ENCODE results near the gene HSPA2. TPM values are rescaled to one million over a fixed set of nuclear protein-coding genes. Genes with fewer than 3 reads are reported as not detected.

HSPA2 gene
- total RNA-seq, 2 experiments from 2014 or later, result 1.5 to 1.9 TPM

GRCh38 chr14:64503434-64504309 lies 36.9 kb upstream of the HSPA2 start, which contains the start of gene ZBTB25:
ZBTB25 (minus strand) TSS chr14:64503838; CDS start chr14:64490533, 13,305 bp downstream.
- Histone ChIP-seq H3K9me3 (ENCODE audit: control insufficient read depth in 1 of 2, insufficient read depth in 1 of 2, low read length in 2 of 2) (no peaks in the 10 kb centered on the region), H3K4me1 (ENCODE audit: insufficient read depth, low read length) (peaks cover 60% of the 10 kb centered on the region), H3K27ac (ENCODE audit: low read depth in 1 of 2, low read length in 2 of 2) (peak within 1 kb of the TSS; percentile 100), H3K27me3 (ENCODE audit: control insufficient read depth in 1 of 2, insufficient read depth in 2 of 2, low read length in 2 of 2) (no peaks in the 10 kb centered on the region), H3K4me3 (ENCODE audit: low read length) (peak within 1 kb of the TSS; percentile 96), H3K36me3 (ENCODE audit: insufficient read depth, low read length) (peaks cover 5% of the 10 kb centered on the region)
- H3K4me1 Mint-ChIP-seq (ENCODE audit: low read depth), result peaks cover 77% of the 10 kb centered on the region
- no peaks in the 10 kb centered on the region for H3K9me3 Mint-ChIP-seq
- ATAC-seq (ENCODE audit: poor library complexity) (peak; percentile 64), DNase-seq (peak; percentile 91 to 100 (median 94))
- H3K36me3 Mint-ChIP-seq (ENCODE audit: low read depth), result peaks cover 55% of the 10 kb centered on the region
- peak within 1 kb of the TSS; percentile 100 for H3K4me3 Mint-ChIP-seq
- no peak for TF ChIP-seq CTCF (IDR thresholded peaks at IDR 0.05)
- H3K27ac Mint-ChIP-seq, result peak within 1 kb of the TSS; percentile 100
- ChIA-PET CTCF (interaction anchor here (1.3 to 3.2 kb wide), 3 partner anchors 8 to 25 kb away, joined by 3 to 44 read pairs (median 8); no protein-coding TSS in a partner anchor), POLR2A (interaction anchor here (0.6 to 6.5 kb wide), 28 partner anchors 8 to 862 kb away, joined by 3 to 112 read pairs (median 6); partner anchors contain the start of genes AKAP5, CHURC1, HSPA2 and MTHFD1)
- intact Hi-C loops (cut with DNase I, micrococcal nuclease), result loop anchor here (2.0 to 10.0 kb wide), 6 partner anchors 37 to 859 kb away; partner anchors contain the start of genes MAX (in 2 of the 2), MTHFD1 (in 2 of the 2), WDR89 (in 2 of the 2) and CHURC1 (in 1 of the 2)
- peaks cover 4% of the 10 kb centered on the region for H3K27me3 Mint-ChIP-seq

GRCh38 chr14:64504310-64504896 lies 36.1 kb upstream of the HSPA2 start, which contains the start of gene ZBTB1:
ZBTB1 (plus strand) TSS chr14:64504770; CDS start chr14:64521505, 16,735 bp downstream.
- Mint-ChIP-seq H3K4me3 (peak within 1 kb of the TSS; percentile 100), H3K27ac (peak within 1 kb of the TSS; percentile 100), H3K4me1 (ENCODE audit: low read depth) (peaks cover 78% of the 10 kb centered on the region), H3K27me3 (peaks cover 4% of the 10 kb centered on the region), H3K9me3 (no peaks in the 10 kb centered on the region), H3K36me3 (ENCODE audit: low read depth) (peaks cover 55% of the 10 kb centered on the region)
- TF ChIP-seq CTCF (IDR thresholded peaks at IDR 0.05), result no peak
- Histone ChIP-seq H3K4me1 (ENCODE audit: insufficient read depth, low read length) (peaks cover 60% of the 10 kb centered on the region), H3K9me3 (ENCODE audit: control insufficient read depth in 1 of 2, insufficient read depth in 1 of 2, low read length in 2 of 2) (no peaks in the 10 kb centered on the region), H3K4me3 (ENCODE audit: low read length) (peak within 1 kb of the TSS; percentile 96), H3K27me3 (ENCODE audit: control insufficient read depth in 1 of 2, insufficient read depth in 2 of 2, low read length in 2 of 2) (no peaks in the 10 kb centered on the region), H3K36me3 (ENCODE audit: insufficient read depth, low read length) (no peaks in the 10 kb centered on the region), H3K27ac (ENCODE audit: low read depth in 1 of 2, low read length in 2 of 2) (peak within 1 kb of the TSS; percentile 100)
- CTCF ChIA-PET, result interaction anchor here (1.9 to 2.2 kb wide), 2 partner anchors 8 to 36 kb away, joined by 4 to 9 read pairs; partner anchors contain the start of gene HSPA2
- ATAC-seq (ENCODE audit: poor library complexity), result peak; percentile 38
- intact Hi-C loops (cut with DNase I, micrococcal nuclease), result loop anchor here (5.0 to 10.0 kb wide), 5 partner anchors 117 to 860 kb away; partner anchors contain the start of genes MAX (in 2 of the 2), MTHFD1 (in 2 of the 2), WDR89 (in 2 of the 2) and CHURC1 (in 1 of the 2)
- peak; percentile 69 to 94 (median 82) for DNase-seq
- POLR2A ChIA-PET, result interaction anchor here (0.6 to 6.5 kb wide), 23 partner anchors 9 to 863 kb away, joined by 3 to 112 read pairs (median 5); partner anchors contain the start of genes AKAP5, CHURC1, HSPA2 and MTHFD1
